WERI-Rb-1 (cell line): Measurements from ENCODE around the gene HLA-A.
"Not testable (repeated sequence)": the region's sequence is repeated elsewhere in the genome, so short reads cannot be mapped to it uniquely, and the experiment has no call there.

Experiments
- DNase-seq: peaks from one replicate; pipeline ENCODE4 v3.0.0-alpha.2; 2020
- H3K27ac ChIP-seq: fragments of 250-450 bp; sonication (Bioruptor Pico); 2 replicates; pipeline ENCODE4 v1.5.1; 2020; ENCODE audit warnings: mild to moderate bottlenecking, moderate library complexity
- H3K27me3 ChIP-seq: fragments of 250-450 bp; sonication (Bioruptor Pico); 2 replicates; pipeline ENCODE4 v1.5.1; 2021; ENCODE audit warnings: mild to moderate bottlenecking, low read depth, moderate library complexity; ENCODE audit not compliant: insufficient read depth, severe bottlenecking
- H3K36me3 ChIP-seq: fragments of 250-450 bp; sonication (Bioruptor Pico); 2 replicates; pipeline ENCODE4 v1.5.1; 2020; ENCODE audit warnings: mild to moderate bottlenecking, moderate library complexity
- H3K4me3 ChIP-seq: 2 replicates; pipeline ENCODE4 v1.5.1; 2011; ENCODE audit warnings: low read depth, mild to moderate bottlenecking, control low read depth, low read length
- H3K9me3 ChIP-seq: fragments of 250-450 bp; sonication (Bioruptor Pico); 2 replicates; pipeline ENCODE4 v1.5.1; 2021; ENCODE audit warnings: mild to moderate bottlenecking, moderate library complexity; ENCODE audit not compliant: severe bottlenecking
- CTCF ChIP-seq: IDR thresholded peaks from 2 replicates; pipeline ENCODE4 v1.5.1; 2011; ENCODE audit warnings: low read depth, mild to moderate bottlenecking, control low read depth, inconsistent platforms, low read length

The HLA-A gene

DNA sequence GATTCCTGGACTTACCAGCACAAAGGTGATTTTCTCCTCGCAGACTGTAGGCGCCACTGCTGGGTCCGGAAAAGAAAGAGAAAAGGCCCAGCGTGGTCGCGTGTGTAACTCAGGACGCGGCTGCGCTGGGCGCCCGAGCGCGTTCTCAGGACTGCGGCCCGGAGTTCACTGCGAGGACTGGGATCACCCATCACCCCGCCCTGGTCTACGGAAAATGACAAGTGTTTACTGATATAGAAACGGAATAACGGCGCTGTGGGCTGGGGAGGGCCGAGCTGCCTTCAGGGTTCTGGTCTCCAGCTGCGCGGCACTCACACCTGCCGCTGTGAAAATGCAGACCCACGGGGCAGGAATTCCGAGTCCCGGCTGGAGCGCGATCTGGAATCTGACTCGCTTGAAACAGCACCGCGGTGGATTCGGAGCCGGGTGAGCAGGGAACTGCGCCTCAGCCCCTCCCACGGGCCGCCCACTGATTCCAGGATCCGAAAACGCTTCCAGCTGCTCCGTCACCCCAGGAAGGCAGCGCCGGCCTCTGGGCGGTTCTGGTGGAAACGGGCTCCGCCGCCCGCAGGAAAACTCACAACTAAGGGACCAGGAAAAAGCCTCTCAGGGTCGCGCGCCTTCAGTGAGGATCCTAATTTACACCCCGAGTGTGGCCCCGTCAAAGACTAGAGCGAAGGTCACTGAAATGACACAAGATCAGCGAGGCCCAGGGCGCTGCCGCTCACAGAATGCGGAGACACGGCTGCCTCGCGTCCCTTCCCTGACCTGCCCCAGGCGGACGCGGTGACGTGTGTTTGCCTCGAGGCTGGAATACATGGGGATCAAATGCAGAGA is 34.5 kb downstream of the HLA-A start:
- peak; percentile 47; the same call in 1 of the 2 replicates for TF ChIP-seq CTCF
- Histone ChIP-seq H3K27ac (no peak overlapping the region), H3K27me3 (peaks cover 75% of the 10 kb centered on the region), H3K36me3 (no peaks in the 10 kb centered on the region), H3K4me3 (peak overlapping the region; percentile 33), H3K9me3 (no peaks in the 10 kb centered on the region)
- DNase-seq, result peak; percentile 81

DNA sequence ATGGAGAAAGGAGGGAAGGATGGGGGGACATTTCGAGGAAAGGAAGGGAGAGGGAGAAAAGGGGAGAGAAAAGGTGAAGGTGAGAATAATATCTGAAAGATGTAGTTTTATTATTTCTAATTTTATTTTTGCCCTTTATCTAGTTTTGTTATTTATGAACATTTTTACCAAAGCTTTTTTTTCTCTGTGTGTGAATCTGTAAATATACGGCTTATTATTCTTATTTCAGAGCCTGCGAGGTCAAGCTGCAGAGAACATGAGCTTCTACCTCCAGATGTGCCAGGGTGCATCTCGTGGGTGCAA is 35.0 kb downstream of the HLA-A start:
- Histone ChIP-seq H3K4me3 (peak overlapping the region; percentile 33), H3K36me3 (no peaks in the 10 kb centered on the region), H3K9me3 (no peaks in the 10 kb centered on the region), H3K27me3 (peaks cover 75% of the 10 kb centered on the region), H3K27ac (no peak overlapping the region)
- no peak for TF ChIP-seq CTCF
- DNase-seq, result no peak

DNA sequence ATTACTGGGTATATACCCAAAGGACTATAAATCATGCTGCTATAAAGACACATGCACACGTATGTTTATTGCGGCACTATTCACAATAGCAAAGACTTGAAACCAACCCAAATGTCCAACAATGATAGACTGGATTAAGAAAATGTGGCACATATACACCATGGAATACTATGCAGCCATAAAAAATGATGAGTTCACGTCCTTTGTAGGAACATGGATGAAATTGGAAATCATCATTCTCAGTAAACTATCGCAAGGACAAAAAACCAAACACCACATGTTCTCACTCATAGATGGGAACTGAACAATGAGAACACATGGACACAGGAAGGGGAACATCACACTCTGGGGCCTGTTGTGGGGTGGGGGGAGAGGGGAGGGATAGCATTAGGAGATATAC is 37.7 kb downstream of the HLA-A start:
- DNase-seq, H3K27ac ChIP-seq, H3K36me3 ChIP-seq, H3K9me3 ChIP-seq, H3K4me3 ChIP-seq: not testable (repeated sequence)
- peaks cover 60% of the 10 kb centered on the region for H3K27me3 ChIP-seq

GRCh38 chr6:29980511-29980910 is 38.2 kb downstream of the HLA-A start:
- Histone ChIP-seq H3K9me3 (no peaks in the 10 kb centered on the region), H3K4me3 (no peak overlapping the region), H3K27ac (no peak overlapping the region), H3K27me3 (peaks cover 55% of the 10 kb centered on the region), H3K36me3 (no peaks in the 10 kb centered on the region)
- DNase-seq, result no peak
- no peak for TF ChIP-seq CTCF

DNA sequence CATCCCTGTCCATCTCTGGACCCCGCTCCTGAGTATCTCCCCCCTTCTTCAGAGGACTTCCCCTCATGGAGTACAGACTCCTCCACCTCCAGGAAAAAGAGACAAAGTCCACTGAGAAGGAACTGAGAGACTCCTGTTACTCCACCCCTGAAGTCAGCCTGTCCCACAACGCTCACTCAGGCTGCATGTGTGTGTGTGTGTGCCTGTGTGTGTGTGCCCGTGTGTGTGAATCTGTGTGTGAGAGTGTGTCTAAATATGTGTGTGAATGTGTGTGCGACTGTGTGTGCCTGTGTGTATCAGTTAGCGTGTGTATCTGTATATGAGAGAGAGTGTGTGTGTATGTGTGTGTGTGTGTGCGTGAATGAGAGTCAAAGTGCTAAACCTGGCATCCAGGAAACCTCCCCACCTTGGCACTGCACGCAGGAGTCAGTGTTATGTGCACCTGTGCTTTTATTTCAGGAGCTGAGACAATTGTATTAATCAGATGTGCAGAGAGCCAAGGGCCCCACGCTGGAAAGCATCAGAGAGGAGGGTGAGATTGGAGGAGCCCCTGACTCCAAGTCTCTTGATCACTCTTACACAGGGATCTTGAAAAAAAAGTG is 39.0 kb downstream of the HLA-A start:
- no peak for DNase-seq

More for the DNA sequence above, 39.0 kb downstream of the HLA-A start:
- TF ChIP-seq CTCF, result no peak
- peaks cover 47% of the 10 kb centered on the region for H3K27me3 ChIP-seq
- no peaks in the 10 kb centered on the region for H3K9me3 ChIP-seq
- H3K36me3 ChIP-seq, result no peaks in the 10 kb centered on the region
- H3K4me3 ChIP-seq, result no peak overlapping the region
- H3K27ac ChIP-seq, result no peak overlapping the region
